ENCODE measurements around the gene RYR3. TPM values are rescaled to one million over a fixed set of nuclear protein-coding genes. Genes with fewer than 3 reads are reported as not detected.

RYR3 gene
- total and polyA plus RNA-seq, 7 donors: 2.5 to 159 (median 24.0) TPM

DNA sequence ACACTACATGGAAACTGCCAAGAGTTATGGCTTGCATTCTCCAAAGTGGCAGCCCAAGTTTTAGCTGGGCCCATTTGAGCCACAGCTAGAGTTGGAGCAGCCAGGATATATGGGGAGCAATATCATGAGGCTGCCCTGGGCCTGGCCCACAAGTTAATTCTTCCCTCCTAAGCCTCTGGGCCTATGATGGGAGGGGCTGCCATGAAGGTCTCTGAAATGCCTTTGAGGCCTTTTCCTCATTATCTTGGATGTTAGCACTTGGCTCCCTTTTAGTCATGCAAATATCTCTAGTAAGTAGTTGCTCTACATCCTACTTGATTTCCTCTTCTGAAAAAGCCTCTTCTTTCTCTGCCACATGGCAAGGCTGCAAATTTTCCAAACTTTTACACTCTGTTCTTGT lies 400.0 kb downstream of the RYR3 start:
- TF ChIP-seq, protein P1, sequence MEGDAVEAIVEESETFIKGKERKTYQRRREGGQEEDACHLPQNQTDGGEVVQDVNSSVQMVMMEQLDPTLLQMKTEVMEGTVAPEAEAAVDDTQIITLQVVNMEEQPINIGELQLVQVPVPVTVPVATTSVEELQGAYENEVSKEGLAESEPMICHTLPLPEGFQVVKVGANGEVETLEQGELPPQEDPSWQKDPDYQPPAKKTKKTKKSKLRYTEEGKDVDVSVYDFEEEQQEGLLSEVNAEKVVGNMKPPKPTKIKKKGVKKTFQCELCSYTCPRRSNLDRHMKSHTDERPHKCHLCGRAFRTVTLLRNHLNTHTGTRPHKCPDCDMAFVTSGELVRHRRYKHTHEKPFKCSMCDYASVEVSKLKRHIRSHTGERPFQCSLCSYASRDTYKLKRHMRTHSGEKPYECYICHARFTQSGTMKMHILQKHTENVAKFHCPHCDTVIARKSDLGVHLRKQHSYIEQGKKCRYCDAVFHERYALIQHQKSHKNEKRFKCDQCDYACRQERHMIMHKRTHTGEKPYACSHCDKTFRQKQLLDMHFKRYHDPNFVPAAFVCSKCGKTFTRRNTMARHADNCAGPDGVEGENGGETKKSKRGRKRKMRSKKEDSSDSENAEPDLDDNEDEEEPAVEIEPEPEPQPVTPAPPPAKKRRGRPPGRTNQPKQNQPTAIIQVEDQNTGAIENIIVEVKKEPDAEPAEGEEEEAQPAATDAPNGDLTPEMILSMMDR (IDR thresholded peaks at IDR 0.05): no peak
- DNase-seq (no peak), ATAC-seq (no peak)
- intact Hi-C loops (cut with DNase I): no loop called here
- Histone ChIP-seq H3K9me3 (no peaks in the 10 kb centered on the region), H3K4me3 (no peak overlapping the region), H3K36me3 (ENCODE audit: insufficient read depth in 1 of 2, low read depth in 1 of 2) (peaks cover 0 to 28% of the 10 kb centered on the region in 2 donors), H3K27ac (no peak overlapping the region), H3K27me3 (ENCODE audit: insufficient read depth in 3 of 3, low read length in 2 of 3) (no peaks in the 10 kb centered on the region), H3K4me1 (no peaks in the 10 kb centered on the region)

DNA sequence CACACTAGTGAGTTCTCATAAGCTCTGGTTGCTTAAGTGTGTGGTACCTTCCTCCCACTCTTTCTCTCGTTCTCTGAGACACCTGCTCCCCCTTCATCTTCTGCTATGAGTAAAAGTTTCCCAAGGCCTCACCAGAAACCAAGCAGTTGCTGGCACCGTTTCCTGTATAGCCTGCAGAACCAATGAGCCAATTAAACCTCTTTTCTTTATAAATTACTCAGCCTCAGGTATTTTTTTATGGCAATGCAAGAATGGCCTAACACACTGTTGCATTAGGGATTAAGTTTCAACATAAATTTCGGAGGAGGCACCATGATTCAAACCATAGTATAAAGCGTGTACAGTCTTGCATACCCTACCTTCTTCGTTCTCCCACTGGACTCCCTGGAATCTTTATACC lies 405.3 kb downstream of the RYR3 start:
- Histone ChIP-seq H3K4me3 (no peak overlapping the region), H3K36me3 (ENCODE audit: insufficient read depth in 1 of 2, low read depth in 1 of 2) (peaks cover 0 to 6% of the 10 kb centered on the region in 2 donors), H3K27ac (no peak overlapping the region), H3K9me3 (no peaks in the 10 kb centered on the region), H3K27me3 (ENCODE audit: insufficient read depth in 3 of 3, low read length in 2 of 3) (no peaks in the 10 kb centered on the region), H3K4me1 (no peaks in the 10 kb centered on the region)
- intact Hi-C loops (cut with DNase I): no loop called here
- ATAC-seq: no peak
- DNase-seq: no peak
- 85 to 88% (median 87%) methylated on average over 5 of the region's 5 CpGs for WGBS, 3 donors
- TF ChIP-seq, protein P1 (IDR thresholded peaks at IDR 0.05): no peak

DNA sequence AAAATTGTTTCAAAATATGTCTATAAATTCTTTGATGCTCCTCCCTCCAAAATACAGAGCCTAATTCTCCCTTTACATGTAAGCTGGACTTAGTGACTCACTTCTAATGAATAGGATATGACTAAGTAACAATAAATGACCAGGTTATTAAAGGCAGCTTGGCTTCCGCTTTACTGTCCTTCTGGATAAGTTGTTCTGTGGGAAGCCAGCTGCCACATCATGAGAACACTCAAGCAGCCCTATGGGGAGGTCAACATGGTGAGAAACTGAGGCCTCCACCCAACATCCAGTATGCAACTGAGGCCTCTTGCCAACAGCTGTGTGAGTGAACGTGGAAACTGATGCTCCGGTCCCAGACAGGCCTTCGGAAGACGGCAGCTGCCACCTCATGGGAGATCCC lies 410.2 kb downstream of the RYR3 start:
- H3K36me3 ChIP-seq (ENCODE audit: insufficient read depth in 1 of 2, low read depth in 1 of 2): peaks cover 0 to 6% of the 10 kb centered on the region in 2 donors
- DNase-seq (no peak), ATAC-seq (peak; percentile 42 to 84 (median 61))
- TF ChIP-seq, protein P1 (IDR thresholded peaks at IDR 0.05): no peak
- H3K9me3 ChIP-seq: no peaks in the 10 kb centered on the region
- H3K27ac ChIP-seq: no peak overlapping the region
- 70 to 80% (median 77%) methylated on average over 5 of the region's 5 CpGs for whole genome bisulfite sequencing, 3 donors
- intact Hi-C loops (cut with DNase I): no loop called here
- H3K4me3 ChIP-seq: no peak overlapping the region
- no peaks in the 10 kb centered on the region for H3K4me1 ChIP-seq
- H3K27me3 ChIP-seq (ENCODE audit: insufficient read depth in 3 of 3, low read length in 2 of 3): peaks cover 0 to 2% (median 0%) of the 10 kb centered on the region in 3 donors

DNA sequence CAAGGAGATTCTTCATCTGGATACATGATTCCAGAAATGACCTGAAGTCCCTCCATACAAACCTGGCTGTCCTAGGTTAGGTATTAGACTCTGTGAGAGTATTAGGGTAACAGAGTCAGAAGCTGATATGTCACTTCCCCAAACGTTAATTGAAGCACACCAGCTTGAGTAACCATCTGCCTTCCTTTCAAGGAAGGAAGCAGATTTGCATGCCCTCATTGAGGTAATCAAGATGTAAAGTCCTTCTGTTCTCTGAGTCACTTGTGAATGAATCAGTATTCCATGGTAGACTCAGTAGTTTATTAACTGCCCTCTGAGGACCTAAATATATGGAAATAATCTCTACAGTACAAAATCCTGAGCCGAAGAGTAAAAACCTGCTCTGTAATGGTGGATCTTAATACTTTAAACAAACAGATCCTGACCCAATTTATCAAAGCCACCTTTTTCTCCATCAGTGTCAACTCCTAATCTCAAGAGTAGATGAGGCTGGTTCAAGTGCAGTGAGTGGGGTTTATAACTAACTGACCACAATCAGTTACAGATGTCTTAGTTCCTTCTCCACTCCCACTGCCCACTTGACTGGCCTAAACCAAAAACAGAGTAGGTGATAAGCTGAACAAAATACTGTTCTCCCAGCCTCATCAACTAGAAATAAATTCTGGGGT lies 411.4 kb downstream of the RYR3 start:
- Histone ChIP-seq H3K27me3 (ENCODE audit: insufficient read depth in 3 of 3, low read length in 2 of 3) (peaks cover 0 to 2% (median 0%) of the 10 kb centered on the region in 3 donors), H3K4me3 (no peak overlapping the region), H3K4me1 (no peaks in the 10 kb centered on the region), H3K27ac (no peak overlapping the region), H3K36me3 (ENCODE audit: insufficient read depth in 1 of 2, low read depth in 1 of 2) (peaks cover 0 to 18% of the 10 kb centered on the region in 2 donors), H3K9me3 (no peaks in the 10 kb centered on the region)
- intact Hi-C loops (cut with DNase I): no loop called here
- ATAC-seq (no peak), DNase-seq (no peak)
- WGBS, 3 donors: 59 to 71% (median 64%) methylated on average over 2 of the region's 2 CpGs
- TF ChIP-seq, protein P1 (IDR thresholded peaks at IDR 0.05): no peak

DNA sequence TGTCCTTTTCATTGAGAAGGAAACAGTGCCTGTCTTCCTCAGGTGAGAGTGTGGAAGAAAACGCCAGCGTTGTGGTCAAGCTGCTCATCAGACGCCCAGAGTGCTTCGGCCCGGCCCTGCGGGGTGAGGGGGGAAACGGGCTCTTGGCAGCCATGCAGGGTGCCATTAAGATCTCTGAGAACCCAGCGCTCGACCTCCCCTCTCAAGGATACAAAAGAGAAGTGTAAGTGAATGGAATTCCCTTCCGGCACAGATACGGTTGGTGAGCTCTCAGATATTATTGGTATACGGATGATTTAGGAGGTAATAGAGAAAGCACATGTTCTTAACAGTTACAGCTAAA lies 411.9 kb downstream of the RYR3 start:
- no peaks in the 10 kb centered on the region for H3K9me3 ChIP-seq
- WGBS, 3 donors: 93 to 96% (median 94%) methylated on average over 12 of the region's 12 CpGs
- H3K27ac ChIP-seq: no peak overlapping the region
- ATAC-seq (no peak), DNase-seq (no peak)
- H3K27me3 ChIP-seq (ENCODE audit: insufficient read depth in 3 of 3, low read length in 2 of 3): peaks cover 0 to 2% (median 0%) of the 10 kb centered on the region in 3 donors
- no peak overlapping the region for H3K4me3 ChIP-seq
- intact Hi-C loops (cut with DNase I): no loop called here
- H3K4me1 ChIP-seq: no peaks in the 10 kb centered on the region
- TF ChIP-seq, protein P1 (IDR thresholded peaks at IDR 0.05): no peak
- H3K36me3 ChIP-seq (ENCODE audit: insufficient read depth in 1 of 2, low read depth in 1 of 2): peaks cover 0 to 22% of the 10 kb centered on the region in 2 donors

All from psoas muscle (tissue), 8 donors.